NCI-H1092 (cell line): Measurements from ENCODE around the gene CXorf65.

Experiments
- DNase-seq: peaks from one replicate; lab custom pipeline; 2025; lab: John Stamatoyannopoulos, UW

CXorf65 gene

GRCh38 chrX:71106427-71106826 is at the start of gene CXorf65:
CXorf65 (minus strand) TSS chrX:71106740; CDS start chrX:71106556, 184 bp downstream.
- no peak for DNase-seq

GRCh38 chrX:71154641-71155040 is 48.1 kb upstream of the CXorf65 start:
- DNase-seq: no peak

DNA sequence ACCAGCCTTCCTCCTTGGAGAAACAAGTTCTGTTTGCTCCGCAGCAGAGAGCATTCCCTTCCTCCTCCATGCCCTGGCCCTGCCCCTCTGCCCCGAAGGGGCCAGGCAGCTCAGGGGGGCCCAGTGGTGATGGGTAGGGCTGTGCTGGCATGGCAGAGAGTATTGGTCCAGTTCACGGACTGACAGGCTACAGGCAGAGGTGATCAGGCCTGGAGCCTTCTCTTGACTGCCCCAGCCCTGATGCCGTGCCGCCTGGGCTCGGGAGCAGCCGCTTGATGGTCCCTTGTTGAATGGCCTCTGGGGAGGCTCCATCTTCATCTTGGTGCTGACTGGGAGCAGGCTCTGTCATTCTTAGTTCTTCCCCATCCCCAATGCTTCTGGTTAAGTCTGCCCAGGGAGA is 47.7 kb upstream of the CXorf65 start:
- DNase-seq: no peak

DNA sequence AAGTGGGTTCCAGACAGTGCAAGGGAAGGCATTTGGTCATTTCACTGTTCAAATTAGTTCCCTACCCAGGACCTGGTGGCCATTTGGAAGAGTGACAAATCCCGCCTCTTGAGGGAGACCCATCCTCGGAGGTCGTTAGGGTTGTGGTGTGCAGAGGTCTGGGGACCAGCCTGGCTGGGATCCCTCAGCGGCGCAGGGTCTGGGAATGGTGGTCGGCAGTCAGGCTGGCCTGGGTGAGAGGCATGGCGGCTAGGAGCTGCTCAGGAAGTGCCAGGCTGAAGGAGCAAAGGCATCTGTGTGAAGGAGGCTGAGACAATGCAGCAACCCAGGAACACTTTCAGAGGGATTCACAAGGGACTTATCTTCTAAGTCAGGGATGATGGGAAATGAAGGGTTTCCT is 44.8 kb upstream of the CXorf65 start:
- DNase-seq: no peak

DNA sequence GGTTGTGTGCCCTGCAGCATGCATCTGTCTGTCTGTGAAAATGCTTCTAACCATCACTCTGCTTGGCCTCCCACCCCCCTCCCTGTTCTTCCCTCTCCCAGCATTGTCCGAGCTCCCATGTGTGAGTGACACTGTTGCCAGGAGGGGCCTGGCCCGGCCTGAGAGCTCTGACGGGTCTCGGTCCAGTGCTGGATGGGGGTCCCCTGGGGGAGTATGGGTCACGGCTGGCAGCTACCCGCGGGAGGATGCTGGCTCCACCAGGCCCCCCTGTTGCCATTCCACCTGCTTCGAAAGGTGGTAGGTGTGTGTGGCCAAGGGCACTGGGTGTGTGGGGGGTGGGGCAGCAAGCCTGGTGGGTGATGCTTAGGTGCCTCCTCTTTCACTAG is 41.7 kb upstream of the CXorf65 start:
- DNase-seq: no peak

DNA sequence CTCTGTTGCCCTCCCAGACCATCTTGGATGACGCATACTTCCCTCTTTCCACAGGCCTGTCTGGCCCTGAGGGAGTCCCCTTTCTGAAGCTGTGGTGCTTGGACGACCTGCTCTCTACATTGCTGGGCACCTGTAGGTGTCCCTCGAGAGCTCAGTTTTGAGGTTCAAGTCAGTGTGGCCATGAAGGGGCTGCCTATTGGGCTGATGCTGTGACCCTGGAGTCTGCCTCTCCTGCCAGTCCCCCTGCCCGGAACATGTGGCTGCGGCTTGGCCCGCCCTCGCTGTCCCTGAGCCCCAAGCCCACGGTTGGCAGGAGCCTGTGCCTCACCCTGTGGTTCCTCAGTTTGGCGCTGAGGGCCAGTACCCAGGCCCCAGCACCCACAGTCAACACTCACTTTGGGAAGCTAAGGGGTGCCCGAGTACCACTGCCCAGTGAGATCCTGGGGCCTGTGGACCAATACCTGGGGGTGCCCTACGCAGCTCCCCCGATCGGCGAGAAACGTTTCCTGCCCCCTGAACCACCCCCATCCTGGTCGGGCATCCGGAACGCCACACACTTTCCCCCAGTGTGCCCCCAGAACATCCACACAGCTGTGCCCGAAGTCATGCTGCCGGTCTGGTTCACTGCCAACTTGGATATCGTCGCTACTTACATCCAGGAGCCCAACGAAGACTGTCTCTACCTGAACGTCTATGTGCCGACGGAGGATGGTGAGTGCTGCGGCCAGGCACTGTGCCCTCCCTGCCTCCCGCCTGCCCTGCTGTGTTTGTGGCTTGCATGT is 41.1 kb upstream of the CXorf65 start:
- no peak for DNase-seq

- no peak for DNase-seq
Measured at GRCh38 chrX:71144651-71145050, 38.1 kb upstream of the CXorf65 start, which contains the start of gene NLGN3. NLGN3 (plus strand) TSS chrX:71144841; CDS start chrX:71147750, 2,909 bp downstream.

GRCh38 chrX:71143508-71143907 is 37.0 kb upstream of the CXorf65 start:
- DNase-seq: no peak

DNA sequence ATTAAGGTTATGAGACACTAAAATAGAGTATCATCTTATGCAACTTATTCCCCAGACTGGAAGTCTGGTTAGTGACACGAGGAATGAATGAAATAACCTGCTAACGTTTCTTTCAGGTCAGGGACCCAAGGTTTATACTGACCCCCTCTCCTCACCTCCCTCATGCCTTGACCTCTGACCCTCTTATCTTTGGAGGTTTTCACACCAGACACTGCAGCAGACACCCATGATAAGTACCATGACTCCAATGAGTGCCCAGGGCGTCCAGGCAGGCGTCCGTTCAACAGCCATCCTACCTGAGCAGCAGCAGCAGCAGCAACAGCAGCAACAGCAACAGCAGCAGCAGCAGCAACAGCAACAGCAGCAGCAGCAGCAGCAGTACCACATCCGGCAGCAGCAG is 33.9 kb upstream of the CXorf65 start:
- DNase-seq: no peak

GRCh38 chrX:71131510-71131909 is 25.0 kb upstream of the CXorf65 start:
- DNase-seq: no peak

- DNase-seq: no peak
Measured at GRCh38 chrX:71128915-71129765, 22.6 kb upstream of the CXorf65 start.

DNA sequence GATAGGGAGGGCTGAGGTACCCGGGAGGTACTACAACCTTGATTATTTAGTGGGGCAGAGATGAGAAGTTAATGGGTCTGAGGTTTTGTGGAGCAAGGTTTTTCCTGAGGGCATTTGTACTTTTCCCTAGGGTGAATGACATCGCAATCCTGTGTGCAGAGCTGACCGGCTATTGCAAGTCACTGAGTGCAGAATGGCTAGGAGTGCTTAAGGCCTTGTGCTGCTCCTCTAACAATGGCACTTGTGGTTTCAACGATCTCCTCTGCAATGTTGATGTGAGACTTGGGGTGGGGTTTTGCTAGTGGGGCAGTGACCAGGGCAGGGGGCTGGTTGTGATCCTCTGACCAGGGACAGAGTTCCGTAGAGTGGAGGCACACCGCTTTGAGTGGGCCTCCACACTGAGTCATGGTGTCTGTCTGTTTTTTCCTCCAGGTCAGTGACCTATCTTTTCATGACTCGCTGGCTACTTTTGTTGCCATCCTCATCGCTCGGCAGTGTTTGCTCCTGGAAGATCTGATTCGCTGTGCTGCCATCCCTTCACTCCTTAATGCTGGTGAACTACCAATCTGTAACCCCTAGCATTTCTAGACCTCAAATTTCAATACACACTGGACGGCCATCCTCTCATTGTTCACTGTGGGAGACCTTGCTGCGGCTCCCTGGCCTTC is 21.8 kb upstream of the CXorf65 start:
- no peak for DNase-seq

GRCh38 chrX:71118985-71119535 is 12.5 kb upstream of the CXorf65 start:
- no peak for DNase-seq

DNA sequence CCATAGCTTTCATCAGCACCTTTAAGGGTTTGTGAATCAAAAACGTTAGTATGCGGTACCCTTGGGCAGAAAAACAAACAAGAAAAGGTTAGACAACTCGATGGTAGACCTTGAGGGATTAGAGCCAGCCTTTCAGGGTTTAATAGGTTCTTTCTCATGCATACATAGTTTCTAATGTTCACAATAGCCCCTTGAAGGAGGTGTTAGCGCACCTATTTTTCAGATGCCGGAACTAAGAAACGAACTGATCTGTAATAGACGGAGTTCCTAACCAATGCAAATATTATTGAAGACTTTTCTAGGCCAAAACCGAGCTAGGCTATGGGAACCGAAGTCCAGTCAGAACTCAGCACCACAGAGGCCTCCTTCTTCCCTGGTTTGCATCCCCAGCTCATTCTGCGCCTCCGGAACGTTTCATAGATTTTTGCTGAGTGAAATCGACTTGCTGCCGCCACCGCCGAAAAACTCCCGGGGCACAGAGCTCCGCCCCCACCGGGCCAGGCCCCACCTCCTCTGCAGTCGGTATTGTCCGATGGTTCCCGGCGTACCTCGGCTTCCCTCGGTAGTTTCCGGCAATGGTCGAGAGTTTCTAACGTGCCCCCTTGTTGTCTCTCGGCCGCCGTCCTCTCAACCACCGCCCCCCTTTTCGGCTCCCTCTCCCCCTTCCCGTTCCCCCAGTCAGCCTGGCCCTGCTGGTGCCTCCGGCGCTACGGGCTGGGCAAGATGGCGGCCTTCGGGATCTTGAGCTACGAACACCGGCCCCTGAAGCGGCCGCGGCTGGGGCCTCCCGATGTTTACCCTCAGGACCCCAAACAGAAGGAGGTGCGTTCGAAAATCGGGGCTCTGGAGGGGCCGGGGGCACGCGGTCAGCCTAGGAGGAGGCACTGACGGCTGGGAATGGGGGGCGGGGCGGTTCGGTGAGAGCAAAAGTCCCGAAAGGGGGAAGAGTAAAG is 11.8 kb upstream of the CXorf65 start, which contains the start of gene MED12:
Gene MED12, plus strand, starts transcription at position 565 of the 953 bp plus-strand sequence. Its CDS starts 159 bp downstream, at position 724.
- peak; percentile 79 for DNase-seq

DNA sequence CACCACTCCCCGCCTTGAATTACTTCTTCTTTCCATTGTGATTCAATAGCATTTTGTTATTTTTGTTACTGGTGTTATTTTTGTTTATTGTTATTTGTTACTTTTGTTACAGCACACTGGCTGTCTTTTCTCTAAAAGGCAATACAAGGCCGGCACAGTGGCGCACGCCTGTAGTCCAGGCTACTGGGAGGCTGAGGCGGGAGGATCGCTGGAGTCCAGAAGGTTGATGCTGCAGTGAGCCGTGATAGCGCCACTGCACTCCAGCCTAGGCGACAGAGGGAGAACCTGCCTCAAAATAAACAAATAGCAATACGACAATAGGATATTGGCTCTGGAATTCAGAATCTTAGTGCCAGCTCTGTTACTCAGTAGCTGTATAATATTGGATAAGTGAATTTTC is 10.8 kb upstream of the CXorf65 start:
- no peak for DNase-seq

DNA sequence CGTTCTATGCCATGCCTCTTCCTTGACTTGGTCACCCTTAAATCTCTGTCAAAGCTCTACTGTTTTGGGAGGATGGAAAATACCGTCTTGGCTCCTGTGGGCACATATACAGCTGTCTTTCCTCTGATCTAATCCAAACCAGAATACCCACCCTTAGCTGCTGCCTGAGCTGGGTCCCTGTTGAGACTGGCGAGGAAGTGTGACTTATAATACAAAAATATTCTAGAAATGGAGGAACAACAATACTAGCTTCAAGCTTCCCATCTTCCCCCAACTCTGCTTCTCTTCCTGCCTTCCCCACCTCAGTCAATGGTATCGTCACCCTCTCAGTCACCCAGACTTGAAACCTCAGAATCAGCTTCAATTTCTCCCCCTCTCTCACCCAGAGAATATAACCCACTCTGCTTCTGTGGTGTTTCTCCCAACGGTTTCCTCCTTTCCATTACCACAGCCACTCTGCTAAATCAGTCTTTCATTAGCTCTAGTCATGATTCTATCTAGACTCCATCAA is 5.4 kb upstream of the CXorf65 start:
- no peak for DNase-seq

GRCh38 chrX:71111141-71111843 is 4.8 kb upstream of the CXorf65 start, which contains the start of gene IL2RG:
IL2RG (minus strand) TSS chrX:71111577; CDS start chrX:71111539, 38 bp downstream.
- no peak for DNase-seq

DNA sequence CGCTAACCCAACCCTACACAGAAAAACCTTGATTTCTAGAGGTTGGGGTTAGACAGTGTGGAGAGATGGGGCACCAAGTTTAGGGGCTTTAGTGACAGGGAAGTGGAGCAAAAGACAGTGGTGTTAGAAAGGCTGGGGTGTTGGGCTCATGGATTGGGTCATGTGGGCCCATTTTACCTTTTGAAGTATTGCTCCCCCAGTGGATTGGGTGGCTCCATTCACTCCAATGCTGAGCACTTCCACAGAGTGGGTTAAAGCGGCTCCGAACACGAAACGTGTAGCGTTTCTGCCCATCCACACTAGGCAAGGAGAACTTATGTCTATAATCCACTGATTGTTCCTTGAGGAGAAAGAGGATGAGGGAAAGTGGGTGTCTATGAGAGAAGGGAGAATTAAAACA is 2.5 kb upstream of the CXorf65 start:
- no peak for DNase-seq

DNA sequence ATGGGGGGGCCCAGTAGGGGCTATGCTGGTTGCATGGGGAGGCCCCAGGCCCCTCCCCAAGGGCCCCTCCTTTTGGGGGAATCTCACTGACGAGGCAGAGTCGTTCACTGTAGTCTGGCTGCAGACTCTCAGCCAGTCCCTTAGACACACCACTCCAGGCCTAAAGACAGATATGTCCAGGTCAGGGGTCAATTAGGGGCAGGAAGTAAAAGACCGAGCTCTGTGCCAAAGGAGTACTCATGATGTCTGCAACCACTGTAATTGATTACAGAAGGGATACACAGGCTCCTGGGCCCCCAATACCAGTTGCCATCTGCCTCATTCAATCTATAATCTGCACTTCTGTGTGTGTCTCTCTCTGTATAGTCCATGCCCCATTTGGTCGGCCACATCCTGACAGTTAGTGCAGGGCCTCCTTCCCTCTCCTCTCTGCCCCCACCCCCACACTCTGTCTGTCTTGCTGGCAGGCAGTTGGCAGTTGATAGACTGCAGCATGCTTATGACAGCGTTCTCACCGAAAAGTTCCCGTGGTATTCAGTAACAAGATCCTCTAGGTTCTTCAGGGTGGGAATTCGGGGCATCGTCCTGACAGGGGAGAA is 1.3 kb upstream of the CXorf65 start:
- no peak for DNase-seq

DNA sequence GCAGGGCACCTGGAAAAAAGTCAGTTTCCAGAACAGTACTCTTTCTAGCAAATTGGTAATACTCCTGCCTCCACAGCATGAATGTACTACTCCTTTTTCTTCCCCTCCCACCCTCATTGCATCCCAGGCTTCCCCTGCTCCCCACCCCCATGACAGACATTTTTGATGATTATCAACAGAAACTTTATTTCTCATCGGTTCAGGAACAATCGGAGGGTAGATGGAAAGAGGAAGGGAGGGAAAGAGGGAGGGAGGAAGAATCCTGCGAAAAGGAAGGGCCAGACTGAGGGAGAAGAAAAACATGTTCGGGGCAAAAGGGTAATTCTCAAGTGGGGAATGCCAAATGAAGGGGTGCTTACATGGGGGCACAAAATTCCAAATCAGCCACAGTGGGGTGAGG is 705 bp upstream of the CXorf65 start:
- no peak for DNase-seq
